ENCODE results near the gene NLRP9.
A peak's percentile ranks its signal among the peaks of the same experiment; 100 is the strongest.

NLRP9 gene

DNA sequence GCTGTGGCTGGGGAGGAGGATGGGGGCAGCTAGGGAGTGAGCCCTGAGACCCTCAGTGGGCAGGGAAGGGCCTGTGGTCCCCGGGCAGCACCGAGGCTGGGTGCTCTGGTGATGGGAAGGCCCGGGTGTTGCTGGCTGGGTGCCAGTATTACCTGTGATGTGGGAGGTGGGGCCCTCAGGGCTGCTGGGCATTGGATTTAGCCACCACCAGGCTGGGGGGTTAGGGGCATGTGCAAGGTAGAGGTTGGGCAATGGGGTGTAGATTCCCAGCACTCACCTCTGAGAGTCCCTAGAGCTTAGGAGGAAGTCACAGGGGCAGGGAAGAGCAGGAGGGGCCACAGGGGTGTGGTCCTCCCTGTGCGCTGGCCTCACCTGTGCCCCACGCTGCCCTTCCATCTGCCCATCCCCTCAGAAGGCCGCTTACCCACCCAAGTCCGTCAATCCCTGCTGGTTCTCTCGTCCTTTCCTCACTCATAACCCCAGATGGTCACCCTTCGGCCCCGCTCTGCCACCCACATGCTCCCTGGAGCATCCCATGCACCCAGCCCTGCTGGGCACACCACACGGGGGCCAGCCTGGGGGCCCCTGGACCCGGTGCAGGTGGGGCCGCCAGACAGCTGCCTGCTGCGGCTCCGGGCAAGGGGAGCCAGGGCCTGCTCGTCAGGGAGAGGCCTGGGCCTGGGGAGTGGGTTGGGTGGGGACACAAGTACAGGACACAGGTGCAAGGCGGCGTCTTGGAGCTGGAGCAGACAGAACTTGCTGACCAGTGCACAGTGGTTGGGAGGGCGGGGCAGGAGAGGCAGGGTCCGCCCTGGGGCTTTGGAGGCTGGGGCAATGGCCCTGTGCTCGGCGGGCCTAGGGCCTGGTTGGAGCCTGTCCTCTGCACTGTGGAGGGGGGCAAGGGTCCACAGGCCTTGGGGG lies 50.7 kb downstream of the NLRP9 start:
- DNase-seq = no peak

DNA sequence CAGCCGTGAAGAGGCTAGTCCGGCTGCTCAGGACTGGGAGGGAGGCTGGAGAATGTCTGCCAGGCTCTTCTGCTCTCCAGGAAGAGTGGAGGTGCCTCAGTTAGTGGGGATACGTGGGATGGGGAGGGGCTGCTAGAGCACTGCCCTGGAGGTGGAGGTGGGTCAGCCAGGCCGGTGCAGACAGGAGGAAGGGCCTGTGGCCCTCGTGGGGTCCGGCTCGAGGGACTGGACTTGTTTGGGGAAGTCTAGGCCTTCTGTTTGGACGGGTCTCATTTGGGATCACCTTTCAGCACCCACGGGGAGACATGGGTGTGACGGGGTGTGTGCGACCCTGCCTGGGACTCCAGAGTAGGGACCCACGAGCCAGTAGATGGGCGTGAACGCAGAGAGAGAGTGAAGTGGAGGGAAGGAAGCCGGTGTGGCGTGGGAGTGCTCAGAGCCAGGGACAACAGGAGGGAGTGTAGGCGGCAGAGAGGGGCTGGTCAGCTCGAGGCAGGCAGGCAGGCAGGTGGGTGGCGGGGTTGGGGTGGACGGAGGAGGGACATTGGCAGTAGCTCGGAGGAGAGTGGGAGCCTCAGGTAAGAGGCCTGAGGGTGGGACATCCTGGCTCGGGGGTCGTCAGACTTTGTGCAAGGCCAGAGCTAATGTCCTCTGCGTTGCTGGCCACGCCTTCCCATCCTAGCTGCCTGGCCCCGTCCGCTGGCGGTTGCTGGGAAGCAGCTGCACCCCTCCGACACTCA lies 51.7 kb downstream of the NLRP9 start:
- DNase-seq = no peak

DNA sequence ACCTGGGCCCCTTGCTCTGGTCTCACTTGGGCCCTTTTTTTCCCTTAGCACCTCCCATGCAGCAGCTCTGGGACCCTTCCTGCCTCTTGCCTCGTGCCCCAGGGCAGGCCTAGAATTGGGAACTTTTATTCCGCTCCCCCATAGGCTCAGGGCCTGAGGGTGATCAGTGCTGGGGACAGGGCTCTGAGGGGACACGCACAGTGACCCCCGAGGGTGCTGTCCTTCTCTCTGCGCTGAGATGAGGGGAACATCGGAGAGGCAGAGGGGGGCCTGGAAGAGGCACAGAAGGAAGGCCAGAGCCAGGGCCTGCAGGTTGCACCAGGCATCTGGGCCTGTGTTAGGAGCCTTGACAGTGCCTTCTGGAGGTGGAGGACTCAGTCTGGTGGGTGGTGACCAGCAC lies 52.4 kb downstream of the NLRP9 start:
- DNase-seq = no peak

DNA sequence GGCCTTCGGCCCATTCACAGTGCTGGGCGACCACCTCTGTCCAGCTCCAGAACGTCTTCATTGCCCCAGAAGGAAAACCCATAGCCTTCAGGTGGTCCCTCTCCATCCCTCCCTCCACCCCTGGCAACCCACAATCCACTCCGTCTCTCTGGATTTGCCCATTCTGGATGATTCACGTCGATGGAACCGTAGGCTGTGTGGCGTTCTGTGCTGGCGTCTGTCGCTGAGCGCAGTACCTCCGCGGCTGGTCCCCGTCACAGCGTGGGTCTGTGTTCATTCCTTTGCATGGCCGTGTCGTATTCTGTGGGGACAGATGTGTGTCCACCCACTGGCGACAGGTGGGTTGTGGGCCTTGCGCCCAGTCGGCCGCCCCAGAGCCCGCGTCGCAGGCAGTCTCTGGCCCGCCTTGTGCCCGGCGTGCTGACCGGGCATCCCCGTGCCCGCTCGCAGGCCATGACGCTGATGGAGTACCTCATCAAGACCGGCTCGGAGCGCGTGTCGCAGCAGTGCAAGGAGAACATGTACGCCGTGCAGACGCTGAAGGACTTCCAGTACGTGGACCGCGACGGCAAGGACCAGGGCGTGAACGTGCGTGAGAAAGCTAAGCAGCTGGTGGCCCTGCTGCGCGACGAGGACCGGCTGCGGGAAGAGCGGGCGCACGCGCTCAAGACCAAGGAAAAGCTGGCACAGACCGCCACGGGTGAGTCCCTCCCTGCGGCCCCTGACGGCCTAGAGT lies 53.1 kb downstream of the NLRP9 start:
- no peak for DNase-seq

DNA sequence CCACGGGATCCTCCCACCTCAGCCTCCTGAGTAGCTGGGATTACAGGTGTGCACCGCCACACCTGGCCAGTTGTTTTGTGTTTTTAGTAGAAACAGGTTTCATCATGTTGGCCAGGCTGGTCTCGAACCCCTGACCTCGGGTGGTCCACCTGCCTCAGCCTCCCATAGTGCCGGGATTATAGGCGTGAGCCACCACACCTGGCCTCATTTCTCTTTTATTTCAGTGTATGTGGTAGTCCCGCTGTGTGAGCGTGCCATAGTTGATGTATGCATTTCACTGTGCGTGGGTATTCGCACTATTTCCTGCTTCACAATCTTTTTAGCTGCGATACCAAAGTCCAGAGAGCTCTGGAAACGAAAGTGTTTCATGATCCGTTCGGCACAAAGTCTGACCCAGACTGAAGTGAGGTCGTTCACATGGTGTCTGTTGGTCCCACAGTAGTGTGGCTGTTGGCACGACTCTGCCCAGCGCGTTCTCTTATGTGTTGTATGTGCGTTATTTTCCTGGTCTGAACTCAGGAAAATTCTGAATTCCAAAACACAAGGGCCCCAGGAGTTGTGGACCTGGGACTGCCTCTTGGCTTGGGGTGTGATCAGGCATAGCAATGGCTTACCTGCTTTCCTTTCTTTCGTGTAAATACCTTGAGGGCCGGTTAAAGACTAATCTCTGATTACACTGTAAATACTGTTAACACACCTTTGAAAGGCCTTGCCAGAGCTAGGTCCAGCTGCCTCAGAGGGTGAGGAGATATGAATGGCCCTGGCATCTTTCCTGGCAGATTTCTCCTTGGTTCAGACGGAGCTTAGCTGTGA lies 54.5 kb downstream of the NLRP9 start:
- no peak for DNase-seq

DNA sequence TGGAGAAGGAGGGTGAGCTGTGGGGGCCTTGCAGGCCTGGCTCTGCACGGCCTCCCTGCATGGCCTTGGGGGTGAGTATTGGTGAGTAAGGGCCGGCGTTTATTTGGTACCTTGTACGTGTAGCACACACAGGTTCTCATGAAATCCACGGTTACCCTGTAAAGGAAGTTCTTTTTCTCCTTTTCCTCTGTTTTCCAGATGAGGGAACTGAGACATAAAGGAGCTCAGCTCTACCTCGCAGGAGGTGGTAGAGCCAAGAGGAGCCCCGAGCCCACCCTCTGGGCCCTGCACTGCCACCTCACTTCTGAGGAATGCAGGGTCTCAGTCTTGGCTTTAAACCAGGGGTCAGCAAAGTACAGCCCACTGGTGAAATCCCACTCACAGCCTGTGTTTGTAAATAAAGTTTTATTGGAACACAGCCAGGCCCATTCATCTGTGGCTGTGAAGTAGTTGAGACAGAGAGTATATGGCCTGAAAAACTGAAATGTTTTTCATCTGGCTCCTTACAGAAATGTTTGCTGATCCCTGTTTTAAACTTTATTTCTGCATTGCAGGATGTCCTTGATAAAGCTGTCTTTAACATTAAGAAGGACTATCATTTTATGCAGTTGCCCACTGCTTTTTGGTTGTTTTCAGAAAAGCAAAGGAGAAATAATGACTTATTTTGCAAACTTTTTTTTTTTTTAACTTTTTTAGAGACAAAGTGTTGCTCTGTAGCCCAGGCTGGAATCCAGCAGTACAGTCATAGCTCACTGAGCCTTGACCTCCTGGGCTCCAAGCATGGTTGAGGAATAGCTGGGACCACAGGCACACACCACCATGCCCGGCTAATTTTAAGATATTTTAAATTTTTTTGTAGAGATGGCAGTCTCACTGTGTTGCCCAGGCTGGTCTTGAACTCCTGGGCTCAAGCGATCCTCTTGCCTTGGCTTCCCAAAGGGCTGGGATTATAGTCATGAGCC lies 56.8 kb downstream of the NLRP9 start:
- no peak for DNase-seq

DNA sequence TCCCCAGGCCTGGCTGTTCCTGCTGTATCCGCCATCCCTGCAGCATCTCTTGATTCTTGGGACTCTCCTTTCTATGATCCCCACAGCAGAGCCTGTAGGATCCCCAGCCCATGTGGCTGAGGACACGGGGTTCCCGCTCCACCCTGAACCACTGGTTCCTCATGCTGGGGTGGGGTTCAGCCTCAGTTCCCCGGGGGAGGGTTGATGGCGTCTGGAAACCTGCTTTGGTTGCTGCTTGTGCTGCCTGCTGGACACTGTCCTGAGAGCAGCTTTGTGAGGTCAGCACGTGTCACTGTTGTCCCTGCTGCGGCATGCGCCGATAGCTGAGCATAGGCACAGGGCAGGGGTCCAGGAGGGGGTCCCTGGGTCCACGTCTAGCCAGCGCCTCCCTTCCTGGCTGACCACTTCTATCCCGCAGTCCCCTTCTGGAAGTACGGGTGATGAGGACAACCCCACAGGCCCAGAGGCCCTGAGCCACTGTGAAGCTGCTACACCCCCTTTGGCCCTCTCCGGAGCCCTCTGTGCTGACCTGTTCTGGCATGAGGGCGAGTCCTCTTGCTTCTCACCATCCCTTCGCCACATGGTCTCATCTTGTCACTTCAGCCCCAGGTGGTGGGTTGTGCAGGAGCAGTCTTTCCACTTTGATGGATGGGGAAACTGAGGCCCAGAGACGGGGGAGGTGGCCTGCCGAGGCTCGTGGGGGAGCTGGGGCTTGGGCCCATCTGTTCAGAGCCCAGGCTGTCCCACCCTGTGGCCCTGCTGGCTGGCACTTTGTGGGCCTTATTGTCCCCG lies 57.7 kb downstream of the NLRP9 start:
- DNase-seq = no peak

DNA sequence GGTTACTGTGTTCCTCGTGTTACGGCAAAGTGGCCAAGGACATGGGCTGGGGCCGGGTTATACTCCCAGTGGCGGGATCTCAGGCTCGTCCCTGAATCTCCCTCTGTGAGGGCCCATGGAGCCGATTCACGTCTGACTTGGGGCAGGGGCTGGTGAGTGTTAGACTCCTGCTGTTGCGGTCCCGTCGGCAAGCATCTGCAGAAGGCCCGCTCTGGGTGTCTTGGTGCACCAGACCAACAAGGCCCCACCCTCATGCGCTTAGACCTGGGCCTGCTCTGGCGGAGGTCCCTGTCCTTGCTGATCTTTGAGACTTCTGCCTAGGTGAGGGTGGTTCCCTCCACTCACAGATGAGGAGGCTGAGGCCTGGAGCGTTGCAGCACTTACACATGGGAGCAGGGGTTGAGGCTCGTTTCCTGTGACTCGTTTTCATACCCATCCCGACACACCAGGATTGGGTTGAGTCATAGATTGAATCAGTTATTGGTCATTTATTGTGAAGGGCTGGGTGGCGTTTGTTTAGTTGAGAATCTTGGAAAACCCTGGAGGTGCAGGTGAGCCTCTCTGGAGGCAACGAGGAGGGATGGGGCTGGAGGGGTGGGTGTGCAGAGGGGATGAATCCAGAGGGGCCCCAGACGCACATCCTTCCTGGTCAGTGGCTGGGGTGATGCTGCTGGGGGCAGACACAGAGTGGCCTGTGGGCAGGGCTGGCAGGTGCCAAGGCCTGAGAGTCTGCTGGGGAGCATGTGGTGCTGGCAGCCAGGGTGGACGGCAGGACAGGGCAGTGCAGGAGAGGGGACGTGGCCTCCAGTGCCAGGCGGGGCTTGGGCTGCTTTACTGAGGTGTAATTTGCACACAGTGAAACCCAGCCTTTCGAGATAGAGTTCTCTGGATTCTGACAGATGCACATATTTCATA lies 58.6 kb downstream of the NLRP9 start:
- DNase-seq = no peak

DNA sequence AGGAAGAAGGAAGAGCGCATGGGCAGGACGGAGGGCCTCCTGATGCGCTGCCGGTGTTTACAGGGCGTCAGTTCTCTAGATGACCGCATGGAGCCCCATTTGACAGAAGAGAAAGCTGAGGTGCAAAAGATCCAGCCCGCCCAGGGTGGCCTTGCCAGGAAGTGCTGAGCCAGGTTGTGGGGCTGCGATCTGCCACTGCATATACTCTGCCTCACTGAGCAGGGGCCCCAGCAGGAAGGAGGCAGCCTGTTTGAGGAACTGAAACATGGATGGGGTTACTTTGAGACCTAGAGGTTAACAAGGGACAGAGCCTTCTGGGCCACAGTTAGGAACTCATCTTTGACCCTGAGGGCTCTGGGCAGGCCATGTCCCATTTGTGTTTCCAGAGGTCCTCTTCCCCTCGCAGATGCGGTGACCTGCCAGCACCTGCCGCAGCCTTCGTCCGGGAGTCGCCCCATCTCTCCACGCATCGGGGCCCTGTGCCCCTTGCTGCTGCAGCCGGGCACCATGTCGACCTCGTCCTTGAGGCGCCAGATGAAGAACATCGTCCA lies 60.0 kb downstream of the NLRP9 start:
- DNase-seq = peak; percentile 47

DNA sequence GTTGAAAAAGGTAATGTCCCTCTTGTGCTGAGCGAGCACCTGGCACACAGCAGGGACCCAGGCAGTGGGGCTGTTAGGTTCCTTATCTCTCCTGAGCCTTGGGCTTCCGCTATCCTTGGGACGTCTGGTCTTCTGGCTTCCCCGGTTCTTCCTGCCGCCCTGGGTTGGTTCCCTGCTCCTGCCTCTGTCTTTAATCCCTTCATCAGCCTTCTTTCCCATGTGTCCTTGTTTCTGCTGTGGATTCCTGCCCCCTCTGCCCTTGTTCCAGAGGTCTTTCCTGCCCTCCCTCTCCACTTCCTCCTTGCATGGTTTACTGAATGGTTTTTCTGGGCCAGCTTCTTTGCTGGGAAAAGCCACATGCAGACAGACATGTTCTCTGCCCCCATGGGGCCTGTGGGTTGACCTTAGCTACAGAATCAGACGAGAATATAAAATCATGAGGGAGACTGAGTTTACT lies 60.6 kb downstream of the NLRP9 start:
- DNase-seq = no peak

DNA sequence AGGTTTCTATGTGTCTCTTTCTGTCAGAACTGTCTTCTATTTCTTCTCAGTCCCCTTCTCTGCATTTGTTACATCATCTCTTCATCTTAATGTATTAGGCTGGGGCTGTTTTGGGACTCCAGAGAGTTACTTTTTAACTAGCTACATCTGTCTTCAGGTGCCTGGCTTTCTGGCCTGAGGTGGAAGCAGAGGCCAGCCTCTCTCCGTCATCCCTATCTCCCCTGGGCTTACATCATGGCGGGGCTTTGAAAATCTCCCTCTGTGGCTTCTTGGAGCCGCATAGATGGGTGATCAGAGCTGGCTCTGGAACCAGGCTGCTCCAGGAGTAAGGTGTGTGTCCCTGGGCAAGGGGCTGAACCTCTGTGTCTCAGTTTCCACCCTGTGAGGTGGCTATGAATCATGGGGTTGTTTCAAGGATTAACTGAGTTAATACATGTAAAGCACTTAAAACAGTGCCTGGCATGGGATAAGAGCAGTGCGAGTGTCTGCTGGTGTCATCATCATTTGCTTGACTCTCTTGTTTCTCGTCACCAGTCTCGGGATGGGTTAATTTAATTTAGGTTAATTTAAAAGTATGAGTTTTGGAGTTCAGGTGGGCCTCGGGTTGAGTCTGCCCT lies 61.2 kb downstream of the NLRP9 start:
- DNase-seq = no peak

DNA sequence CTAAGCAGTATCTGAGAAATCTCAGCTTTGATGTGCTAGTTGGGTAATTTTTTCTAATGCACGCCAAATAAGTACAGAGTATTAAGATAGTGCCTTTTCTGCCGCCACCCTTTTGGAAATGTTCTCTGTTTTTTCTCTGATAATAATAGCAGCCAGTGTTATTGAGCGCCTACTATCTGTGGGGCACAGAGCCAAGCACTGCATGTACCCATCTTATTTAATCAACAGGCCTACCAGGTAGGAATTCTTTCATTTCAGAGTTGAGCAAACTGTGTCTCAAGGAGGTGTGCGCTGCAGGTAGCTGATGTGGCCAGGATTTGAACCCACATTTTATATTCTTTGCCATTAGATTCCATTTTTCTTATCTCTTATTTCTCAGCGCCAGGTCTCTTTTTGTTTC lies 61.8 kb downstream of the NLRP9 start:
- DNase-seq = no peak

DNA sequence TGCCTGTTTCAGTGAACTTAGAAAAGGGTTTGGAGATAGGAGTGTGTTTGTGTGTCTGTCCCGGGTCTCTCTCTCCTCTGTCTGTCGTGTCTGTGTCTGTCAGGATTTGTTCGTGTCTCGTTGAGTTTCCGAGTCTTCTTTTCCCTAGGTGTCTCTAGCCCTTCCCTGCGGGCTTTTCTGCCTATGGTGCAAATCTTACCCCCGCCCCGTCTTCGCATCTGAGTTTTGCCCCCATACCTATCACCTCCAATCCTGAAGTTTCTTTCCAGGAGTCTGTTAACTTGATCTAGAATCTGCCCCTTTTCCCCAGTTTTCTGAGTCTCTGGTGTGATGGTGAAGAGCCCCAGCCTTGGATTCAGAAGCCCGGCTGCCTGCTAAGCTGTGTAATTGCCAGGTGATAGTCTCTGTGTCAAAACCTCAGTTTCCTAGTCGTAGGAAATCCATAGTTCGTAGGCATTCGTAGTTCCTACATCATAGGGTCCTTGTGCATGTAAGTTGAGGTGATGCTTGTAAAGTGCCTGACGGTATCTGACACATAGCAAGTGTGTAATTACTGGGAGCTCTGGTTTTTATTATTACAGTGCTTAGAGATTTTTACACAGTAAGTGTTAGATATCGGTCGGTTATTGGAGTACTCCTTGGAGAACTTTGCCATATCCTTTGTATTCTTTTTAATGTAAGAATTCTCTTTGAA lies 62.4 kb downstream of the NLRP9 start:
- no peak for DNase-seq

DNA sequence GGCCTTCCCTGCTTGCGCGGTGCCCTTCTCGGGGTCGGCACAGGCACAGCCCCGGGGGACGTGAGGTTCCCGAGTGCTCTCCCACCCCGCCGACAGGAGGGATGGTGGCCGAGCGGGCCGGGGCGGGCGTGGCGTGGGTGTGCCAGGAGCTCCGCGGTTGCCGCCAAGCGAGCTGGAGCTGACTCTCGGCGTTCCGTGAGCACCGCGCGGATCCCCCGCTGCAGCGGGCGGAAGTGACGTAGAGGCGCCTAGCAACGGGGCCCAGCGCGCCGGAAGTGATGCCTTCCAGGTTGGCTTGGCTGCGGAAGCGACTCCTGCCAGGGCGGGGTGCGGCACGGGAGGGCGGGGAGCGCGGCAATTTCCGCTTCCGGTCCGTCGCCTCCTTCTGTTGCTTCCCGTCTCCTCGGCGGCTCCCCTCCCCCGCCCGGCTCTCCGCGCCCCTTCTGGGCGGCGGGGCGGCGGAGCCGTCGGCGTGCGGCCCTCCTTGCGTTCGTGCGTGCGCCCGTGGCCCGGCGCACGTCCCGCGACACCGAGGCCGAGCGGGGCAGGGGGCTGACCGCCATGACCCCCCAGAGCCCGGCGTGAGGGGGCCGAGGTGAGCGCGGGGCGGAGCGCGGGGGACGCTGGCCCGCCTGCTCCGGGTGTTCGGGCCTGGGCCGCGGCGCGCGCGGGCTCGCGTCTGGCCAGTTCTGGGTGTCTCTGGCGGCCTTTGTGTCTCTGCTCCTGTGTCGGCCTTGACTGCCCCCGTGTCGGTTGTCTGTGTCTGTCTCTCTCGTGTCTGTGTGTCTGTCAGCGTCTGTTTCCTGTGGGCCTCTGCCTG lies 63.2 kb downstream of the NLRP9 start, which contains the start of gene EPN1:
EPN1 (plus strand) TSS at position 386 of the 820 bp plus-strand sequence. CDS start 3,402 bp downstream, outside the sequence.
- DNase-seq = peak; percentile 94

DNA sequence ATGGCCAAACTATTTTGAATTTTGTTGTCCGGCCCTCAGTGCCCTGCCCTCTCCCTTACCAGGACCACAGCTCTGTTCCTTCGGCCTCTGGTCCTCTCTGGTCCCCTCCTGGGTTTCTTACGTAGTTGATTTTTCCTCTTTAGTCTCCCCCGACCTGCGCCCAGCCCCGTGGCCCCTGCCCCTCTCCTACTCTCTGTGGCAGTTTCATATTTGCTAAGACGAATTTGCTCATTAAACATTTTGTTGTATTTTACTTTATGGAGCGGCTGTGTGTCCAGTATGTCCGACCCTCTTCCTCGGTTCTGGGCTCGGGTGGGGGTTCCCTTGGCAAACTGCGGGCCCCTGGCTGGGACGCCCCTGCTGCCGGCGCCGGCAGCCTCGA lies 63.8 kb downstream of the NLRP9 start:
- DNase-seq = no peak

DNA sequence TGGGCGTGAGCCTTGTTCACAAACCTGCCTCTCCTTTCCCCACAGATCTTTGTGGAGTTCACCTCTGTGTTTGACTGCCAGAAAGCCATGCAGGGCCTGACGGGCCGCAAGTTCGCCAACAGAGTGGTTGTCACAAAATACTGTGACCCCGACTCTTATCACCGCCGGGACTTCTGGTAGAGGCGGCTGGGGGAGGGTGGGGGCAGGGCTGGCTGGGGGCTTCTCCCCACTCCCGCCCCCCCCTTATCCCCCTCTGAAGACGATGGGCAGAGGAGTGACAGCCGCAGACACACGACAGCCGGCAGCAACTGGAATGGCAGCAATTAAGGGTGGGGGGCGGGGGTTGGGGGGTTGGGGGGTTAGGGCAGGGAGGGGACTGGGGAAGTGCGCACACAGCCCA lies 64.3 kb downstream of the NLRP9 start:
- DNase-seq = no peak

DNA sequence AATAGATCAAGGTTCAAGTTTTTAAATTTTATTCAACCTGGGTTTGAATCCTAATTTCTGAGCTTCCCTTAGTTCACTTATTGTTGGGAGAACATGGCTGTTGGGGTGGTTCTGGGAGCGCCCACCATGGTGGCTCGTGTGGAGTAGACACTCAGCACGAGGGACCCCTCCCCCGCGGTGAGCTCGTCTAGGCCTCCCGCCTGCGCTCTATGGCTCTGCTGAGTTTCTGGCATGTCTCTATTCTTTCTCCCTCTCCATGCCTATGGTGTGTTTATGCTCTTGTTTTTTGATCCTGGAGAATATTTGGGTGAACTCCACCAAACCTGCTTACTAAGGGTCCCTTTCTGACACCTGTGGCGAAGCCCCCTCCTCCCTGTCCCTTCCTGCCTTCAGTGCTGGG lies 64.7 kb downstream of the NLRP9 start:
- no peak for DNase-seq
